ENCODE measurements around the gene CNOT2.

Gene CNOT2

GRCh38 chr12:70306676-70307075 is 63.4 kb downstream of the CNOT2 start:
- DNase-seq: no peak

DNA sequence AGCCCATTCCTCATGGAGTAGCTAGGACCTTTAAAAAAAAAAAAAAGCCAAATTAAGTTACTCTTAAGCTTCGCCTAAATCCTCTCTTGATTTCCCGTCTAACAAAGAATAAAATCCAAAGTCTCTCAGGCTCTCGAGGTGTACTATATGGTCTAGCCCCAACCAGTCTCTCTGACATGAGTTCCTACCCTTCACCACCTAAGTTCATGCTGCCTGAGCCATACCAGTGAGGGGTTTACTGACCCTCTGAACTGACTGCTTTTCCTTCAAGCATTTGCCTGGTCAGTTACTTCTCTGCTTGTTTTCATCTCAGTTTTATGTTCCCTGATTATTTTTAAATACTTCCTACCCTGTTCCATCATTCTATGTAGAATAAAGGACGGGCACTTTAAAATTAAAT is 64.6 kb downstream of the CNOT2 start:
- no peak for DNase-seq

GRCh38 chr12:70309348-70309747 is 66.1 kb downstream of the CNOT2 start:
- DNase-seq: no peak

DNA sequence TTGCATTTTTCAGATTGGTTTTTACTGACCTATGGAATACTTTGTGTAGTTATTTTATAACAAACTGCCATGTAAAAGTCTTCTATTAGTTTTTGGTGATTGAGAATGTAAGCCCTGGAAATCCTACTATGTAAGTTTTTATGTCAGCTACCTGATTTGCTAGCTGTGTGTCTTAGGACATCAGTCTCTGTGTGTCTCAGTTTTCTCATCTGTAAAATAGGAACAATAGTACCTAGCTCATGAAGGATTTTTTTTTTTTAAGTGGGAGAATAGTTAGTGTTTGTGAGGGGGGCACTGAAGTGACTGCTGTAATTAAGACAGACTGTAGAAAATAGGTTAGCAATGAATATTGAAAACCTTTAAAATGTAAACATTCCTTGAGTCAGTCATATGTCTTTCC is 70.9 kb downstream of the CNOT2 start:
- DNase-seq: no peak

- DNase-seq: peak; percentile 50 to 75 (median 72)
Measured at GRCh38 chr12:70317781-70318180, 74.5 kb downstream of the CNOT2 start.

DNA sequence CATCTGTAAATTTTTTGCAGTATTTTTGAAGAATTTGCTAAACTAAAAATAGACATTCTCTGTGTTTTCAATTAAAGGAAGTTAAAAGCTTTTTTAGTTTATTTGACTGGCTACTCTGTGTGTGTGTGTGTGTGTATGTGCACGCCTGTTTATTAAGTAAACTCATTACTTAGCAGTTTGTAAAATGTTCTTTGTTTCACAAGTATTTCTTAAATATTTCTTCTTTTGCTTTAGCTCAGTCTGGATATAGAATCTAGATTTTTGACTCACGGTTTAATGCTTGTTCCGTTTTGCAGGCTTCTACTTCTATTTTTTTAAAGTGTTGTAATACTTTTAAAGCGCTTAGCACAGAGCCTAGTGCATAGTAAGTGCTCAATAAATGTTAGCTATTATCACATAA is 76.4 kb downstream of the CNOT2 start:
- DNase-seq: peak; percentile 9 to 70 (median 69)

- DNase-seq: no peak
Measured at GRCh38 chr12:70321191-70321590, 78.0 kb downstream of the CNOT2 start.

- DNase-seq: no peak
Measured at GRCh38 chr12:70327541-70327940, 84.3 kb downstream of the CNOT2 start.

DNA sequence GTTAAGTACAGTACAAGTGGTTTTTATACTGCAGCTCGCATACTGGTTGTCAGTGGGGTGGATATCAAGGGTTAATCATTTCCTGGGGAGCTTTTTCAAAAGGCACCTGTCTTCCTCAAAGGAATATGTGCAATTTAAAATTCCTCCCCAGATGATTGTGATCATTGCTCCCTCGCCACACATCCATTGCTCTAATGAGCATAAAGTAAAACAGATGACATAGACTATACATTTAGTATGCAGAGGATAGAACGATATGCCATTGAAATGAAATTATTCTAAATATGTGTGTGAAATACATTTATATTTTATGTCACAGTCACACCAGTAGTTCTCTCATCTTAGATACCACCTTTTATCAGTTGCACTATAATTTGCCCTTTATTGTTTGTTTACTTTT is 86.5 kb downstream of the CNOT2 start:
- no peak for DNase-seq

DNA sequence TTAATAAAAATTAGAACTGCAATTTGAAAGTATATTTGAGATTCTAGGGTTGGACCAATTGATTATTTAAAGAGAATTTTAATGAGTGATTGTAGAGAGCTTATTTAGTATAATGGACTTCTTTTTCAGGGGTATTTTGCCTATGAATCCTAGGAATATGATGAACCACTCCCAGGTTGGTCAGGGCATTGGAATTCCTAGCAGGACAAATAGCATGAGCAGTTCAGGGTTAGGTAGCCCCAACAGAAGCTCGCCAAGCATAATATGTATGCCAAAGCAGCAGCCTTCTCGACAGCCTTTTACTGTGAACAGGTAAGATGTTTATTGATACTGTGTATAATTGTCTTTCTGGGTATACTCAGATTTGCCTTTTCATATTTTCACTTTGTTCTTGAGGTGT is 86.9 kb downstream of the CNOT2 start:
- no peak for DNase-seq

DNA sequence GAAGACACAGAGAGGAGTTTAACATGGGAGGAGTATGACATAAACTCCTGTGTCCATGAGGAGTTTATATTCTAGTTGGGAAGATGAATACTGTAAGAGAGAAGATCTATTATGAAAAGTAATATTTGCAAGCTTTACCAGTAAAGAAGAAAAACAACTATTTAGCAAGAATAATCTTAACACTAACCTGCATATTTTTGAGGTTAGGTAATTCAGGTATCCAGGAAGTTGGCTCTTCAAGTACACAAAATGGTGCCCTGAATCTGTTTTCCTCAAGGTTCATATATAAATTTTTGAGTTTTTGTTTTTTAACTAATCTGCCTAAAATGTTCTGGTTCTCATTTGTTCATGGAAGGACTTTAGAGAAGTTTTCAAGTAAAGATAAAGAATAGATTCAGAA is 89.0 kb downstream of the CNOT2 start:
- DNase-seq: no peak

- DNase-seq: no peak
Measured at GRCh38 chr12:70334742-70335141, 91.5 kb downstream of the CNOT2 start.

DNA sequence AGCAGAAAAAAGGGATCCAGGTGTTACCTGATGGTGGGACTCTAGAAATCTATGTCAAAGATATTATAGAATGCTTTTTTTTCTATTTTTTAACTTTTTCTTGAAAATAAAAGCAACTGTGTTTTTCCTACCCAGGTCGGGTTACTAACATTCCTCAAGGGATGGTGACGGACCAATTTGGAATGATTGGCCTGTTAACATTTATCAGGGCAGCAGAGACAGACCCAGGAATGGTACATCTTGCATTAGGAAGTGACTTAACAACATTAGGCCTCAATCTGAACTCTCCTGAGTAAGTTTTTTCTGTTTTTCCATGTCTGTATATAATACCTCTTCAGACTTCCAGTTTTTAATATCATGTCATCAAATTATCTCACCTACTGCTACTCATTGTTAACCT is 95.3 kb downstream of the CNOT2 start:
- no peak for DNase-seq

- no peak for DNase-seq
Measured at GRCh38 chr12:70351076-70351475, 107.8 kb downstream of the CNOT2 start.

- peak; percentile 40 to 79 (median 78) for DNase-seq
Measured at GRCh38 chr12:70353780-70354660, 110.8 kb downstream of the CNOT2 start.

DNA sequence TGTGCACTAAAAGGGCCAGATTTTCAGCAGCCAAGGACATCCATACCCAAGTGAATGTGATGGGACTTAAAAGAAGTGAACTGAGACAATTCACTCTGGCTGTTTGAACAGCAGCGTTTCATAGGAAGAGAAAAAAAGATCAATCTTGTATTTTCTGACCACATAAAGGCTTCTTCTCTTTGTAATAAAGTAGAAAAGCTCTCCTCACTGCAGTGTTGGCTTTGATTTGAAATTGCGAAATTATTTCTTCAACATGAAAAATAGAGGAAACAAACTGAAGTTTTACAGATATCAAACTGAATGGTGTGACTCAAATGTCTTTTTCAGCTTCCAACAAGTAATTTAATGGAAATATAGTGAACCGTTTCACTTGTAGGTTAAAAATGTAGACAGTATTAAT is 111.6 kb downstream of the CNOT2 start:
- peak; percentile 18 to 62 (median 59) for DNase-seq

- no peak for DNase-seq
Measured at GRCh38 chr12:70355972-70356371, 112.7 kb downstream of the CNOT2 start.

GRCh38 chr12:70359458-70360197 is 116.4 kb downstream of the CNOT2 start:
- no peak for DNase-seq

GRCh38 chr12:70360218-70360617 is 117.0 kb downstream of the CNOT2 start:
- DNase-seq: no peak

DNA sequence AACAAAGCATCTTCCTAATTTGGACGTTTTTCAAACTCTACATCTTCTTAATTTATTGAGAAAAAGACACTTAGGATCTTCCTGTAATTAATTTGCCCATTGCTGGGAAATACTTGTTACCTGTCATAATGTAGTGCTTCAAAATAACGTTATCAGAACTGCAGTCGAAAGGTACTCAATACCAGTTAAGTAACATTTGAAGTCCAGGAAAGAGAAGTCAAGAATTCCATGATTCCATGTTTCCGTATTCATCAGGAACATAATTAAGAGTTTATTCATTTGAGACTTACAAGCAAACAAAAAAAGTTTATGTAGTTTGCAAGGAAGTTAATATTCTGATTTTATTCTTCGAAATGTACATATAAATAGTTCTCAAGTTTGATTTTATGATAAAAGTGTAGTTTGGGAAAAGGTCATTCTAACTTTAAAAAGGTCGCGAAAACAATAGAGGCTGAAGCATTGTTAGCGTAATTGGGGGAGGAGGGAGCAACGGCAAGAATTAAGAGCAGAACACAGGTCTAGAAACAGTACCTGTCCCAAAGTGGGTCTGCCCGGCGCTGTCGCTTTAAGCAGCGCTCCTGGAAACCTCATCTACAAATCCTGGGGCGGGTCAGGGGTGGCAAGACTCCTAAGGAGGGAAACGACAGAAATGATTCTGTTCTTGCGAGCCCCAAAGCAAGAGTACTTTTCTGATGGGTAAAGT is 121.6 kb downstream of the CNOT2 start:
- DNase-seq: peak in 1 of 3 donors; percentile 7

DNA sequence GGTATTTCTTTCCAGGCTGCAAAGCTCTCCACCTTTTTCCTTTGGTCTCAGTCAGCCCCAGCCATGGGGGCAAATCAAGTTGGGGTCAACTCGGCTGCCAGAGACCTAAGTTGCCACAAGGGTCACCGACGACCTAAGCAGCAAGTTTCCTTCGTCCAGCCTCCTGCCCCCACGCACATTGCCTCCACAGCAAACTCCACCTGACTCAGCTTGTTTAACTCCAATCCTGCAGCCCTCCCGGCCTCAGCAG is 122.1 kb downstream of the CNOT2 start:
- no peak for DNase-seq

- DNase-seq: peak; percentile 85 to 93 (median 85)
Measured at GRCh38 chr12:70365648-70366518, 122.7 kb downstream of the CNOT2 start, which contains the start of gene KCNMB4. Gene KCNMB4 (plus strand): TSS chr12:70366290. CDS start chr12:70366735, 445 bp downstream.

Measured in suppressor macrophage treated with lipopolysaccharide for 1 hour (primary cell).